HepG2 (cell line): Measurements from ENCODE around the gene MINDY1. TPM values are rescaled to one million over a fixed set of nuclear protein-coding genes. Genes with fewer than 3 reads are reported as not detected.

Source experiments
- HBP1 ChIP-seq: IDR thresholded peaks from 2 replicates; pipeline ENCODE4 v1.6.1; 2016; ENCODE audit warnings: low read depth, control low read depth
- ZMYM3 ChIP-seq: sonication (generic); formaldehyde crosslinking; IDR thresholded peaks from 2 replicates; pipeline ENCODE4 v1.5.1; 2020; ENCODE audit warnings: mild to moderate bottlenecking, missing genetic modification reagents
- ZNF407 ChIP-seq: sonication (generic); formaldehyde crosslinking; IDR thresholded peaks from one replicate; pipeline ENCODE4 v1.5.1; 2020; ENCODE audit warnings: mild to moderate bottlenecking, missing genetic modification reagents; ENCODE audit errors: not compliant biosample characterization
- polyA plus RNA-seq, 8 experiments: library from polyadenylated mRNA; depleted of rRNA in 3 of 8; stranded (reverse) in 7 of 8; unstranded in 1 of 8; fragments of >200 nt; fragmentation: Illumina TruSeq in 4 of 8; extraction: Trizol in 4 of 8; gene quantifications; 2 replicates each; pipeline versions ENCODE4 v1.2.1 to v1.2.3, GENCODE V29; 2011 to 2016; ENCODE audit warnings: low read depth in 4 of 8, missing spikeins in 1 of 8, mixed read lengths in 1 of 8; ENCODE audit not compliant: insufficient read depth in 1 of 8
- total RNA-seq, 5 experiments: library from RNA; depleted of rRNA; stranded (reverse); fragments of >200 nt; fragmentation: Illumina TruSeq; extraction: Trizol; gene quantifications; 2 replicates each; pipeline ENCODE4 v1.2.3, GENCODE V29; 2016; ENCODE audit warnings: low read depth in 1 of 5

MINDY1 gene
- total and polyA plus RNA-seq, 2 of the 13 experiments (the other 11 are each of a cell fraction or from before 2014, with no cell fraction given), result 11.1 to 15.0 TPM

GRCh38 chr1:150979092-150980056, 27.3 kb downstream of the MINDY1 start (continued):
- TF ChIP-seq ZNF407, result peak; percentile 44
- no peak for TF ChIP-seq ZMYM3
- TF ChIP-seq HBP1 (CRISPR knock-in tag), result no peak
